Naive thymus-derived CD8-positive, alpha-beta T cell (primary cell): Measurements from ENCODE around the gene SPTLC3. TPM values are rescaled to one million over a fixed set of nuclear protein-coding genes. Genes with fewer than 3 reads are reported as not detected.

Source experiments
- ATAC-seq, 2 donors: fragments of 150-1000 bp; cut with Tn5 transposase in 1 of 2; sonication (Bioruptor Pico), chemical (Tn5 transposase) in 1 of 2; 1 replicate in 1 of 2; 2 replicates in 1 of 2; pipeline ENCODE4 v1.10.0; 2021; ENCODE audit warnings: mild to moderate bottlenecking in 2 of 2, moderate library complexity in 2 of 2
- POLR2A ChIA-PET: fragments of 350-600 bp; sonication (Branson Sonifier 250); formaldehyde crosslinking; loops from one replicate; lab custom pipeline; 2021; ENCODE audit warnings: antibody characterized with exemption; lab: Charles Lee
- DNase-seq, 10 donors: peaks; one replicate each; pipeline versions ENCODE4 v3.0.0 to v3.0.0-alpha.2; 2020 to 2022
- H3K27ac Mint-ChIP-seq, 10 donors: one replicate each; pipeline ENCODE4 v1.8.0; 2020 to 2022; ENCODE audit warnings: mild to moderate bottlenecking in 10 of 10, mixed read lengths in 10 of 10, moderate library complexity in 4 of 10, inconsistent platforms in 1 of 10
- H3K27me3 Mint-ChIP-seq, 5 donors: one replicate each; pipeline ENCODE4 v1.8.0; 2021 to 2022; ENCODE audit warnings: mixed read lengths in 5 of 5
- H3K36me3 Mint-ChIP-seq, 3 donors: one replicate each; pipeline ENCODE4 v1.8.0; 2020 to 2022; ENCODE audit warnings: mixed read lengths in 3 of 3, mild to moderate bottlenecking in 2 of 3, inconsistent platforms in 1 of 3
- H3K4me1 Mint-ChIP-seq, 4 donors: one replicate each; pipeline ENCODE4 v1.8.0; 2021 to 2022; ENCODE audit warnings: mixed read lengths in 4 of 4
- H3K4me3 Mint-ChIP-seq, 10 donors: one replicate each; pipeline ENCODE4 v1.8.0; 2020 to 2022; ENCODE audit warnings: mild to moderate bottlenecking in 10 of 10, mixed read lengths in 10 of 10, moderate library complexity in 6 of 10, inconsistent platforms in 1 of 10
- H3K9me3 Mint-ChIP-seq, 9 donors: one replicate each; pipeline ENCODE4 v1.8.0; 2020 to 2022; ENCODE audit warnings: mixed read lengths in 9 of 9, mild to moderate bottlenecking in 3 of 9, inconsistent platforms in 1 of 9, moderate library complexity in 1 of 9
- polyA plus RNA-seq, 3 donors: library from polyadenylated mRNA; unstranded; fragments of 300-500 nt; fragmentation: Illumina TruSeq; gene quantifications; one replicate each; pipeline ENCODE4 v1.2.3, GENCODE V29; 2021
- total RNA-seq, 8 experiments: library from RNA in 2 of 8; stranded (reverse) in 2 of 8; gene quantifications; one replicate each; pipeline ENCODE4 v1.2.3 and lab custom pipeline; 2021 to 2026

SPTLC3 gene
- total and polyA plus RNA-seq, 5 experiments from 2014 or later = 0.37 to 2.3 (median 0.59) TPM

DNA sequence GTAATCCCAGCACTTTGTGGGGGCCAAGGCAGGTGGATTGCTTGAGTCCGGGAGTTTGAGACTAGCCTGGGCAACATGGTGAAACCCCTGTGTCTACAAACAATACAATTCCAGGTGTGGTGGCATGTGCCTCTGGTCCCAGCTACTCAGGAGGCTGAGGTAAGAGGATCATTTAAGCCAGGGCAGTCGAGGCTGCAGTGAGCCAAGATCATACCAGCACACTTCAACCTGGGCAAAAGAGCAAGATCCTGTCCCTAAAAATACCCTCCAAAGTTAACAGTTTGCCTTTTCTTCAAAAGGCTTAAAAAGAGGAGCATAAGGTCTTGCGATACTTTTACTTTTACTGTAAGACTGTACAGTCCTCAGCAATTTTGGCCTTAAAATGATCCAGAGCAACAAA is 10.7 kb upstream of the SPTLC3 start:
- no peak overlapping the region for H3K27ac Mint-ChIP-seq
- H3K27me3 Mint-ChIP-seq = peaks cover 0 to 7% (median 0%) of the 10 kb centered on the region in 5 donors
- H3K36me3 Mint-ChIP-seq = no peaks in the 10 kb centered on the region
- no peaks in the 10 kb centered on the region for H3K4me1 Mint-ChIP-seq
- no peak for ATAC-seq
- H3K9me3 Mint-ChIP-seq = peaks cover 0 to 7% (median 0%) of the 10 kb centered on the region in 9 donors
- DNase-seq = no peak
- no peak overlapping the region for H3K4me3 Mint-ChIP-seq
- POLR2A ChIA-PET = no interaction called here

DNA sequence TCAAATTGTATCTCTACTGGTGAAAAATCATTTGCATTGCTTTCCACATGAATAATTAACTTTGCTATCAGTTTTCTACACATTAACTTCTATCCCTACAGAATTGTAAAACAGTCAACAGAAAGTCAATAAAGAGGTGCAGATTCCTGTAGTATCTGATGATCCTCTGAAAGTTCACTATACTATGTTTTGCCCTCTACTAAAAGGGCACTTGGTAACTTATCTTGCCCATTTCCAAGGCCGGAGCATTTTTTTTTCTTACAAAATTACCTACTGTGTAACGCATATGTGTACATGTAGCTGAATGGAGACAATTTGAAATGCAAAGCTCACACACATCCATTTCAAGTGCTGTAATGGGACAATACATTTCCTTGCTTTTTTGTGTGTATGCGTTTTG is 9.6 kb upstream of the SPTLC3 start:
- no peaks in the 10 kb centered on the region for H3K4me1 Mint-ChIP-seq
- POLR2A ChIA-PET = no interaction called here
- DNase-seq (no peak), ATAC-seq (no peak)
- no peak overlapping the region for H3K27ac Mint-ChIP-seq
- no peak overlapping the region for H3K4me3 Mint-ChIP-seq
- no peaks in the 10 kb centered on the region for H3K36me3 Mint-ChIP-seq
- H3K27me3 Mint-ChIP-seq = peaks cover 0 to 7% (median 2%) of the 10 kb centered on the region in 5 donors
- peaks cover 0 to 7% (median 0%) of the 10 kb centered on the region in 9 donors for H3K9me3 Mint-ChIP-seq

DNA sequence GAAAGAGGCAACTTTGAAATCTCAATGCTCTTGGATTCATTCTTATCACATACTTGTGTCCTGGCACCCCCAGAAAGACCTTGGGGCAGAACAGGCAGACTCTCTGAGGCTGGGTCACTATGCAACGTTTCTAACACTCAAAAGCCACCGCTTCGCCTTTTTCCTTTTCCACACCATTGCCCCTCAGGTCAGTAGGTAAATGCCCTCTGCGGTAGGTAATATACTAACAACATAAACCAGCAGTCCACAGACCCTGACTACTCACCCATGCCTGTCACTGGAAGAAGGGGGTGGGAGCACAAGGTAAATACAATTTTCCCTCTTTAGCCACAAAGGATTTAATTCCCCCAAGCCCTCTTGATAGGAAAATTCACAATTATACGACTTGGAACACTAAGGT is 6.5 kb upstream of the SPTLC3 start:
- peaks cover 0 to 7% (median 0%) of the 10 kb centered on the region in 5 donors for H3K27me3 Mint-ChIP-seq
- no peaks in the 10 kb centered on the region for H3K4me1 Mint-ChIP-seq
- no peak for DNase-seq
- H3K27ac Mint-ChIP-seq = no peak overlapping the region
- POLR2A ChIA-PET = no interaction called here
- ATAC-seq = no peak
- no peak overlapping the region for H3K4me3 Mint-ChIP-seq
- no peaks in the 10 kb centered on the region for H3K36me3 Mint-ChIP-seq
- H3K9me3 Mint-ChIP-seq = no peaks in the 10 kb centered on the region

DNA sequence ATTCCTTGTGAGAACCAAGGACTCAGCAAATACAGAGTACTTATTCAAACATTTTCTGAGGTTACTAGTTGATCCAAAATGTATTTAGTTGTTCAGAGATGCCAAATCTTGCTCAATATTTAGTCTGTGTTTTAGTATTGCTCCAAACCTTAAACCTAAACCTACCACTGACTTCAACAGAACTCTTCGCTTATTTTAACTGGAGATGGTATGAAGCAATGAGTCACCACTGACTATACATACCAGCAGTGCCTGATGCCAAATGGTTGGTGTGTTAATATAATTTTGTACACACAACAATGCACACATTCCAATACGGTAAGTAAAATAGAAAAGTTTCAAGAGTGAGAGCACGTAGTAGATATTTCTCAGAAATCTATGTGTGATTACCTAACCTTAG is 1.9 kb upstream of the SPTLC3 start:
- H3K27ac Mint-ChIP-seq = no peak overlapping the region
- no peak overlapping the region for H3K4me3 Mint-ChIP-seq
- no peak for ATAC-seq
- POLR2A ChIA-PET = no interaction called here
- H3K27me3 Mint-ChIP-seq = peaks cover 0 to 4% (median 0%) of the 10 kb centered on the region in 5 donors
- H3K4me1 Mint-ChIP-seq = peaks cover 7 to 33% (median 25%) of the 10 kb centered on the region in 4 donors
- H3K36me3 Mint-ChIP-seq = no peaks in the 10 kb centered on the region
- DNase-seq = no peak
- H3K9me3 Mint-ChIP-seq = no peaks in the 10 kb centered on the region

DNA sequence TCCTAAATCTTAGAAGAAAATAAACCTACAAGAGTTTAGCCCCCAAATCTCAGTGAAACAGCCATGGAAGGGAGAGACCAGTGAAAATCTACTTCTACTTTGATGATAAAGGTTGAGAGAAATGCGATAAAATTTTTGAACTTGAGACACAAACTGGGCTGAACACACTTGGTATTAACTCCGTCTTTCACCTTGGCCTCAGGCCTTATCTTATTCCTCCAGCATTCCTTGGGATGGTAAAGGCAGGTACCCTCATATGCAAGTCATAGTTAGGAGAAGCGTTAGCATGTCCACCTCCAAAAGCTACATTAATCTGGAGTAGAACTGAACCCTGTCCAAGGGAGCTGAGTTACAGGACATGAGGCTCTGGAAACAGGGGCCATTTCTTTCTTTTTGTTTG is 1.2 kb upstream of the SPTLC3 start:
- no peak overlapping the region for H3K27ac Mint-ChIP-seq
- H3K9me3 Mint-ChIP-seq = no peaks in the 10 kb centered on the region
- POLR2A ChIA-PET = no interaction called here

DNA sequence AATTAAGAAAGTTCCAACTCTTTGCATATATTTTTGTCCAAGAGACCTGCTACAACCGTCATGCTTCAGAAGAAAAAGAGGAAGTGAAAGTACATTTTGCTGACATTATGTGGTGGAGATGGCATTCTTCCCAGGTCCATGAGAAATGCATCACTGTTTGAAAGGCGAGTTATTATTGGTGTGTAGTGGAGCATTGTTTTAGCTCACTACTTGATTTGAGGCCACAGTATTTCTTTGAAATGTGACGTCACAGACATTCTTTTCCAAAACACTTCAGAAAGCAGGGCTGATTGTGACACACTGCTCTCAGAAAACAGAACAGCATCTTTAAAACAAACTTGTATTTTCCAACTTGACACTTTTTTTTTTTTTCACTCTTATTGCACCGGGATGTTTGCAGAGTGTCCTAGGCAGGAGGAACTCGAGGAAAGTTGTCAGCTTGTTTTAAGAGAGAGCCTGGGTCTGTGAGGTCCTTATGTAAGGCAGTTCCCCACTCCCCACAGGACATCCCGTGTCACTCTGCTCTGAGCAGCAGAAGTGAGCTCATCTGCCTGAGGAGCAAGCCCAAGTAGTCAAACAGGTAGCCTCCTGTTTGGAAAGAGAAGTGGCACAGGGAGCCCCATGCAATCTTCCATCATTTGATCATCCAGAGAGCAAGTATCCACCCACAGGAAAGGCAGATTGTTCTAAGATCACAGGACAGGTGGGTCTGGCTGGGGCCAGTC is 1.1 kb downstream of the SPTLC3 start:
- Mint-ChIP-seq H3K27ac (peak overlapping the region in 9 of 10 donors; percentile 37 to 89 (median 61)), H3K36me3 (peaks cover 0 to 5% (median 4%) of the 10 kb centered on the region in 3 donors), H3K27me3 (peaks cover 0 to 8% (median 2%) of the 10 kb centered on the region in 5 donors), H3K4me1 (peaks cover 7 to 35% (median 25%) of the 10 kb centered on the region in 4 donors), H3K9me3 (no peaks in the 10 kb centered on the region), H3K4me3 (peak overlapping the region; percentile 71 to 86 (median 76))
- DNase-seq = peak in 4 of 10 donors; percentile 2 to 45 (median 10)
- POLR2A ChIA-PET = no interaction called here
- peak; percentile 61 to 66 for ATAC-seq

More for the DNA sequence above, 1.2 kb upstream of the SPTLC3 start:
- Mint-ChIP-seq H3K36me3 (no peaks in the 10 kb centered on the region), H3K27me3 (peaks cover 0 to 4% (median 0%) of the 10 kb centered on the region in 5 donors), H3K4me3 (peak overlapping the region in 1 of 10 donors; percentile 6), H3K4me1 (peaks cover 7 to 33% (median 25%) of the 10 kb centered on the region in 4 donors)
- no peak for DNase-seq
- no peak for ATAC-seq

DNA sequence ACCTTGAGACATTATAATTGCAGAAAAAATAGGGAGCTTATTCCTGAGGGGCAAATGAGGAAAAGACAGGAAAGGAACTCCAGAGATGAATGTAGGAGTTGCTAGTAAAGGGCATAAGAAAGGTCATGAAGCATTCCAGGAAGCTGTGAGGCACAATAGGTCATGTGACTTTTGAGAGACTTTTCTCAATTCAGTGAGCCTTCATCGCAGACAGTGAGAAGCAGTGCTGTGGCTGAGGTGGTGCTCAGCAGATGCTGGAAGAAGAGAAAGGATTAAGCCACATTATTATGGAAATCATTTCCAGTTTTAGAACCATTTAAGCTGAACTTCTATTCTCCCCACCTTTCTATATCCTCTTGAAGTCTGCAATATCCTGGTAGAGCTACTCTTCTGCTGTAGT is 4.1 kb downstream of the SPTLC3 start:
- H3K36me3 Mint-ChIP-seq = peaks cover 0 to 5% (median 4%) of the 10 kb centered on the region in 3 donors
- DNase-seq = no peak
- H3K4me3 Mint-ChIP-seq = no peak overlapping the region
- peaks cover 7 to 35% (median 25%) of the 10 kb centered on the region in 4 donors for H3K4me1 Mint-ChIP-seq
- peaks cover 0 to 3% (median 0%) of the 10 kb centered on the region in 9 donors for H3K9me3 Mint-ChIP-seq
- H3K27me3 Mint-ChIP-seq = peaks cover 0 to 8% (median 2%) of the 10 kb centered on the region in 5 donors
- POLR2A ChIA-PET = no interaction called here
- no peak for ATAC-seq
- no peak overlapping the region for H3K27ac Mint-ChIP-seq

DNA sequence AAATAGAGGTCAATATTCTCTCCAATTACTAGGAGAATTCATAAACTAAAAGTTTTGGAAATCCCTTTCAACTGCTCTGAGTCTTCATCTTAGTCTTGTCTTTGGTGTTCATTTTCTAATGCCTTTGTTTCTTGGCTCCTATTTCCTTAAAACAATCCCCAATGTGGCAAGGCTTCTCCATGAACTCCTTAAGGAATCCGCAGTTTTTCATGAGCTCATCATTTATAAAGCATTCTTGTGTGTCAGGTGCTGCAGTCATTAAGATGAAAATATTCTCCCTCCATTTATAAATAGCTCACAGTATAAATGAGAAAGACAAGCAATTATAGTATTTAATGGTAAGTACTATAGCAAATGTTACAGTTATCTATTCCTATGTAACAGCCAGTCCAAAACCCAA is 4.6 kb downstream of the SPTLC3 start:
- DNase-seq (no peak), ATAC-seq (no peak)
- H3K27ac Mint-ChIP-seq = no peak overlapping the region
- peaks cover 0 to 8% (median 2%) of the 10 kb centered on the region in 5 donors for H3K27me3 Mint-ChIP-seq
- POLR2A ChIA-PET = no interaction called here
- peaks cover 0 to 5% (median 4%) of the 10 kb centered on the region in 3 donors for H3K36me3 Mint-ChIP-seq
- peaks cover 7 to 31% (median 24%) of the 10 kb centered on the region in 4 donors for H3K4me1 Mint-ChIP-seq
- H3K9me3 Mint-ChIP-seq = peaks cover 0 to 3% (median 0%) of the 10 kb centered on the region in 9 donors
- no peak overlapping the region for H3K4me3 Mint-ChIP-seq

DNA sequence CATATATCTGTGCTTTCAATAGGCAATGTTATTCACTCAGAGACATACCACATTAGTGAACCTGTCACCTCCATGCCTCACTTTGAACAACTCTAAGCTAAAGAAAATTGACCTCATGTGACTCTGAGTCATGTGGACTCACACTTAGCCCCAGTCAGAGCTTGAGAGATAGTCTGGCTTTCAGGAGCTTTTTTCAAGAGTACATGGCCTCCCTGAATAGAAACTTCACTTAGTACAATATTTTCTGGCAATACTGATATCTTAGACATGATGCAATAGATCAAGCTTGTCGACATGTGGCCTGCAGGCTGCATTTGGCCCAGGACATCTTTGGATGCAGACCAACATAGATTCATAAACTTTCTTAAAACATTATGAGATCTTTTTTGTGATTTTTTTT is 8.5 kb downstream of the SPTLC3 start:
- Mint-ChIP-seq H3K4me3 (no peak overlapping the region), H3K27me3 (peaks cover 0 to 8% (median 2%) of the 10 kb centered on the region in 5 donors), H3K4me1 (peaks cover 0 to 1% (median 0%) of the 10 kb centered on the region in 4 donors), H3K36me3 (peaks cover 0 to 14% (median 8%) of the 10 kb centered on the region in 3 donors), H3K9me3 (peaks cover 0 to 22% (median 17%) of the 10 kb centered on the region in 9 donors), H3K27ac (no peak overlapping the region)
- ATAC-seq (no peak), DNase-seq (no peak)
- POLR2A ChIA-PET = no interaction called here

DNA sequence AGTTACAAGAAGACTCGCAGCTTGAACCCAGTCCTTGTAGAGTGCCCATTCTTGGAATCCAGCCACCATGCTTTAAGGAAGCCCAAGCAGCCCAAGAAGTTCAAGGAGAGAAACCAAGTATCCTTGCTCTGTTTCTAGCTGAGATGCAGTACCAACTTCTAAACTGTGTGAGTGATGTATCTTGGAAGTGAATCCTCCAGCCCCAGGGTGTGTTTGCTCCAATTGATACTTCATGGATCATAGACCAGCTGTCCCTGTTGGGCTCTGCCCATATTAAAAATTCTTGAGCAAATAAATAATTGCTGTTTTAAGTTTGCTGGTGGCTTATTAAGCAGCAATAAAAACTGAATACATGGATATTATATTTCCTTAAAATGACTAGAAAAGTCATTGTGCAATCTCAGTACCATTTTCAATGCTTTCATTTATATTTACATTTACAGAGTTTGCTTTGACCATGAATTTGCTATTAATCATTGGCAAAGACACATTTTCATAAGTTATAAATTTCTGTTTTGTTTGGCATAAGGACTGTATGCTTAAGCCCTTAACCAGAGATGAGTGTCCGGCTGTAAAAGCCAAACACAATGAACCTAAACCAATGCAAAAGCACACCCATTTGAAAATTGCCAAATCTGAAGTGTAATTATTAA is 9.2 kb downstream of the SPTLC3 start:
- POLR2A ChIA-PET = no interaction called here
- Mint-ChIP-seq H3K36me3 (peaks cover 0 to 19% (median 12%) of the 10 kb centered on the region in 3 donors), H3K4me1 (no peaks in the 10 kb centered on the region), H3K27me3 (peaks cover 0 to 9% (median 2%) of the 10 kb centered on the region in 5 donors), H3K9me3 (peaks cover 0 to 27% (median 23%) of the 10 kb centered on the region in 9 donors), H3K4me3 (no peak overlapping the region), H3K27ac (no peak overlapping the region)
- no peak for ATAC-seq
- DNase-seq = no peak

DNA sequence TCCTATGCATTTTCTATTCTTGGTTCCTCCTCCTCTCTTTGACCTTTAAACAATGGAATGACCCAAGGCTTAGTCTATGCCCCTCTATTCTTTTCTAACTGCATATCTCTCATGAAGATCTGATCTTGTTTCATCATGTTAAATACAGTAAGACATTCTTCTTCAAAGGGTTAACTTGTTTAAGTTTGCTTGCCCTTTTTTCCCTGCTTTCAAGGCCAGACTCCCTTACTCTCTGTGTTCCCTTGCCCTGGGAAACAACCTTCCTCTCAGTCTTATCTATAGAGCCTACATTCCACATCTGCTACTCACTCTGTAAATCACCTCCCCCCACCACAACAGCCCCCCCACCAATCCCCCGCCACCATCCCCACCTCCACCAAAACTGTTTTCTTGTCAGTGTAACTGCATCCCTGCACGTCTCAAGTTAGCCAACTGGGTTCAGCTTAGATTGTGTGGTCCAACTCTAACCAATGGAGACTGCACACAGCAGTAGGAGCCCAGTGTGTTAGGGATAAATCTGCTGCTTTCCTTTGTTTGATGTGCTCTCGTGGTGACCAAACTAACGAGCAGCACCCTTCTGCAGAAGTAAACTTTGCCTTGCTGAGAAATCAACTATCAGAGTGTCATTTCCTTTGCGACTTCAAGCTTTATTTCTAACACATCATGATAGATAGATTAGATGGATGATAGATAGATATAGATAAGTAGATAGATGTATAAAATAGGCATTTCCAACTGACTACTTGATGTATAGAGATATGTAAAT is 12.6 kb downstream of the SPTLC3 start:
- H3K9me3 Mint-ChIP-seq = peaks cover 0 to 31% (median 26%) of the 10 kb centered on the region in 9 donors
- peaks cover 0 to 18% (median 9%) of the 10 kb centered on the region in 3 donors for H3K36me3 Mint-ChIP-seq
- peaks cover 0 to 5% (median 0%) of the 10 kb centered on the region in 5 donors for H3K27me3 Mint-ChIP-seq
- no peaks in the 10 kb centered on the region for H3K4me1 Mint-ChIP-seq
- no peak overlapping the region for H3K27ac Mint-ChIP-seq
- DNase-seq (no peak), ATAC-seq (no peak)
- no peak overlapping the region for H3K4me3 Mint-ChIP-seq
- POLR2A ChIA-PET = no interaction called here

DNA sequence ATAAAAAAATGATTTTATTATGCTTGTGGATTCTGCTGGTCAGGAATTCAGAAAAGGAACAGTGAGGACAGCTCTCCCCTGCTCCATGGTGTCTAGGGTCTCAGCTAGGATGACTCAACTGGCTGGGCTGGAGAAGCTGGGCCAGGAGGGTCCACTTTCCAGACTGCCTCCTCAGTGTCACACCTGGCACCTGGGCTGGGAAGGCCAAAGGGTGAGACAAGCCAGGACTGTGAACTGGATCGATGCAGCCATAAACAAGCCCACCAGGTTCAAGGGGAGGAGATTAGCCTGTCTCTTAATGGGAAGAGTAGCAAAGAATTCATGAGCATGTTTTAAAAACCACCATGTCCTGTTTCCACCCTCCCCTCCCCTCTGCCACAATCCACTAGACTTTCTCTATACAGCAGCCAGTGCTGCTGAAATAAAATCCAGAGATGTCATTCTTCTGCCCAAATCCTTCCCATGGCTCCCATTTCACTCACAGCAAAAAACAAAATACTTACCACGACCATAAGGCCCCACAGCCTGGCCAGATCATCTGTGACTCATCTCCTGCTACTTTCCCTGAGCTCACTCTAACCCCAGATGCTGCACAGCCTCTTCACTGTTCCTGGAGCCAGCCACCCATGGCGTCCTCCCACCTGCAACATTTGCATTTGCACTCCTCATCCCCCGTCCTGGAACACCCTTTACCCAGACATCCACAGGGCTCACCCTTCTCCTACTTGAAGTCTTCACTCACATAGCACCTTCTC is 13.8 kb downstream of the SPTLC3 start:
- H3K9me3 Mint-ChIP-seq = peaks cover 0 to 30% (median 26%) of the 10 kb centered on the region in 9 donors
- H3K36me3 Mint-ChIP-seq = peaks cover 0 to 18% (median 9%) of the 10 kb centered on the region in 3 donors
- no peak overlapping the region for H3K27ac Mint-ChIP-seq
- H3K27me3 Mint-ChIP-seq = peaks cover 0 to 5% (median 0%) of the 10 kb centered on the region in 5 donors
- POLR2A ChIA-PET = no interaction called here
- ATAC-seq = no peak
- H3K4me3 Mint-ChIP-seq = peak overlapping the region in 1 of 10 donors; percentile 5
- H3K4me1 Mint-ChIP-seq = no peaks in the 10 kb centered on the region
- DNase-seq = no peak
